Type B pancreatic cell (in vitro differentiated cells): ENCODE results near the gene LSMEM2. TPM values are rescaled to one million over a fixed set of nuclear protein-coding genes. Genes with fewer than 3 reads are reported as not detected.
A peak's percentile ranks its signal among the peaks of the same experiment; 100 is the strongest.

Source experiments
- DNase-seq: peaks from one replicate; pipeline ENCODE4 v3.0.0; 2021; ENCODE audit warnings: mixed read lengths; ENCODE audit not compliant: unreplicated experiment; ENCODE audit errors: extremely low spot score
- H3K27ac Mint-ChIP-seq: 2 replicates; pipeline ENCODE4 v1.8.0; 2021; ENCODE audit warnings: mild to moderate bottlenecking, mixed read lengths
- H3K27me3 Mint-ChIP-seq: 2 replicates; pipeline ENCODE4 v1.8.0; 2021; ENCODE audit warnings: mixed read lengths
- H3K36me3 Mint-ChIP-seq: 2 replicates; pipeline ENCODE4 v1.8.0; 2021; ENCODE audit warnings: mixed read lengths
- H3K4me1 Mint-ChIP-seq: one replicate; pipeline ENCODE4 v1.8.0; 2021; ENCODE audit warnings: mixed read lengths; ENCODE audit not compliant: unreplicated experiment
- H3K4me3 Mint-ChIP-seq: 2 replicates; pipeline ENCODE4 v1.8.0; 2021; ENCODE audit warnings: mild to moderate bottlenecking, mixed read lengths
- H3K9me3 Mint-ChIP-seq: 2 replicates; pipeline ENCODE4 v1.8.0; 2021; ENCODE audit warnings: mixed read lengths
- CTCF ChIP-seq: fragments of 200-600 bp; sonication (generic); conservative IDR thresholded peaks from 2 replicates; pipeline ENCODE4 v1.5.0; 2021; ENCODE audit warnings: antibody characterized with exemption, mild to moderate bottlenecking
- total RNA-seq: library from RNA; stranded (reverse); gene quantifications from 2 replicates; pipeline ENCODE4 v1.2.1, GENCODE V29; 2021; ENCODE audit warnings: low replicate concordance

LSMEM2 gene
- total RNA-seq, 1 donor from 2014 or later = not detected

GRCh38 chr3:50325113-50325480, 46.2 kb downstream of the LSMEM2 start:
- Mint-ChIP-seq H3K36me3 (peaks cover 4% of the 10 kb centered on the region), H3K9me3 (no peaks in the 10 kb centered on the region), H3K27ac (peak overlapping the region; percentile 86), H3K27me3 (no peaks in the 10 kb centered on the region), H3K4me3 (peak overlapping the region; percentile 75), H3K4me1 (peaks cover 19% of the 10 kb centered on the region)
- no peak for TF ChIP-seq CTCF
- DNase-seq = no peak

GRCh38 chr3:50325497-50326181, 46.8 kb downstream of the LSMEM2 start:
- peak overlapping the region; percentile 75 for H3K4me3 Mint-ChIP-seq
- no peak for TF ChIP-seq CTCF

GRCh38 chr3:50326182-50326541, 47.3 kb downstream of the LSMEM2 start:
- TF ChIP-seq CTCF = no peak
- peak overlapping the region; percentile 60 for H3K4me3 Mint-ChIP-seq
- peaks cover 16% of the 10 kb centered on the region for H3K4me1 Mint-ChIP-seq
- H3K27me3 Mint-ChIP-seq = no peaks in the 10 kb centered on the region
- no peak overlapping the region for H3K27ac Mint-ChIP-seq
- peaks cover 4% of the 10 kb centered on the region for H3K36me3 Mint-ChIP-seq
- no peak for DNase-seq
- no peaks in the 10 kb centered on the region for H3K9me3 Mint-ChIP-seq

More at GRCh38 chr3:50325497-50326181, 46.8 kb downstream of the LSMEM2 start:
- Mint-ChIP-seq H3K27ac (no peak overlapping the region), H3K9me3 (no peaks in the 10 kb centered on the region), H3K36me3 (peaks cover 4% of the 10 kb centered on the region), H3K27me3 (no peaks in the 10 kb centered on the region), H3K4me1 (peaks cover 16% of the 10 kb centered on the region)
- no peak for DNase-seq

GRCh38 chr3:50327129-50327528, 48.2 kb downstream of the LSMEM2 start:
- Mint-ChIP-seq H3K4me1 (peaks cover 16% of the 10 kb centered on the region), H3K9me3 (no peaks in the 10 kb centered on the region), H3K36me3 (peaks cover 4% of the 10 kb centered on the region), H3K27ac (peak overlapping the region; percentile 21), H3K4me3 (peak overlapping the region; percentile 95), H3K27me3 (no peaks in the 10 kb centered on the region)
- no peak for TF ChIP-seq CTCF
- no peak for DNase-seq

GRCh38 chr3:50327943-50328691, 49.2 kb downstream of the LSMEM2 start, which contains the start of gene TUSC2:
TSS of gene TUSC2 (minus strand) at chr3:50328223. CDS start at chr3:50328099, 124 bp downstream.
- no peak for TF ChIP-seq CTCF
- DNase-seq = peak; percentile 95
- Mint-ChIP-seq H3K27ac (peak within 1 kb of the TSS; percentile 86), H3K9me3 (no peaks in the 10 kb centered on the region), H3K27me3 (no peaks in the 10 kb centered on the region), H3K36me3 (peaks cover 4% of the 10 kb centered on the region), H3K4me1 (peaks cover 16% of the 10 kb centered on the region), H3K4me3 (peak within 1 kb of the TSS; percentile 95)
